ENCODE measurements around the gene UBN1.
"Not testable (repeated sequence)": the region's sequence is repeated elsewhere in the genome, so short reads cannot be mapped to it uniquely, and the experiment has no call there.

Gene UBN1

DNA sequence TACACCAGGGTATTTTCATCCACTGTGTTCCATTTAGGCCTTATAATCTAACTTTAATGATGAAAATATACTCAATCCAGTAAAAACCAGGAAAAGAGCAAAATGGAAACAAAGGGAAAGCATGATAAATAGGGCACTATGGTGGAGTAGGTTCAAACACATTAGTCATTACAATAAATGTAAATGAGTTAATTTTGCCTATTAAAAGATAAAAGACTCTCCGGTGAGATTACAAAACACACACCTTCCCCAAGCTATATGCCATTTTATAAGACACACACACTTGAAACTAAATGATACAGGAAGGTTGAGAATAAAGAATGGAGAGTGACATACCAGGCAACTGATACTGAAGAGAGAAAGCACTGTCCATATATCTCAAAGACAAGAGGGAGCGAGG, 79.6 kb downstream of the UBN1 start:
- no peak for DNase-seq (ENCODE audit: low read depth in 1 of 2, low spot score in 1 of 2)

GRCh38 chr16:4927661-4928060, 80.4 kb downstream of the UBN1 start:
- DNase-seq (ENCODE audit: low read depth in 1 of 2, low spot score in 1 of 2), result no peak

- DNase-seq (ENCODE audit: low read depth in 1 of 2, low spot score in 1 of 2), result no peak
These were observed 80.9 kb downstream of the UBN1 start for GRCh38 chr16:4928227-4928626.

DNA sequence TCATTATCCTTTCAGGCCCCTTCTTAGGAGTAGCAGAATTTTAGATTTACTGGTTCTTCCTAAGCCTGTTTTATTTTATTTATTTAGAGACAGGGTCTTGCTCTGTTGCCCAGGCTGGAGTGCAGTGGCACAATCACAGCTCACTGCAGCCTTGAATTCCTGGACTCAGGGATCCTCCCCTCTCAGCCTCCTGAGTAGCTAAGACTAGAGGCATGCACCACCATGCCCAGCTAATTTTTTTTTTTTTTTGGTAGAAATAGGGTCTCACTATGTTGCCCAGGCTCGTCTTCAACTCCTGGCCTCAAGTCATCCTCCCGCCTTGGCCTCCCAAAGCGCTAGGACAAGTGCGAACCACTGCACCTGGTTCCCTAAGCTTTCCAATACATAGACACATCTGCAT, 82.3 kb downstream of the UBN1 start:
- not testable (repeated sequence) for DNase-seq (ENCODE audit: low read depth in 1 of 2, low spot score in 1 of 2)

DNA sequence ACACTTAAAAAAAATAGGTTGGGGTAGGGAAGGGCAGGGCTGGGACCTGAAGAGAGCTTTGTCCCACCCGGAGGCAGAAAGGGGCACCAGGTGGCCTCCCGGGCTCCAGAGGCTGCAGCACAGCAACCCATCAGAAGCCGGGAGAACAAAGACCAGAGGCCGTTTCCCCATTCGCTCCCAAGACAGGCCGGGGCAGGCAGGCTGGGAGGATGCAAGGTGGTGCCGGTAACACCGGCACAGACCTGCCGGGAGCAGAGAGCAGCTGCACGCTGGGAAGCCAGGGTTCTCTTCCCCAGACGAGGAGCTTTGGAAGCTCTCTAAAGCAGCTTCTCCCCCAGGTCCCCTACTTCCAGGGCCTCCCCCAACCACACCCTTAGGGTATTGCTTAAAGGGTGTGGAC, 84.1 kb downstream of the UBN1 start:
- DNase-seq (ENCODE audit: low read depth in 1 of 2, low spot score in 1 of 2), result no peak

Data from activated CD4-positive, alpha-beta T cell treated with anti-CD3 and anti-CD28 coated beads, Interleukin-2, amount 50 U/mL, for 24 hours (primary cell).